ENCODE measurements around the gene ISCA1. TPM values are rescaled to one million over a fixed set of nuclear protein-coding genes. Genes with fewer than 3 reads are reported as not detected.
"Not testable (repeated sequence)": the region's sequence is repeated elsewhere in the genome, so short reads cannot be mapped to it uniquely, and the experiment has no call there.

The ISCA1 gene
- total RNA-seq, 6 experiments from 2014 or later: 15.6 to 37.2 (median 26.7) TPM

GRCh38 chr9:86298873-86299272 is 16.5 kb upstream of the ISCA1 start:
- DNase-seq (no peak), ATAC-seq (peak in 2 of 4 donors; percentile 25 to 54)
- 82% methylated on average over 9 of the region's 11 CpGs for WGBS (ENCODE audit: insufficient coverage, low coverage, low lambda C conversion rate, missing lambda C conversion rate)
- intact Hi-C loops (cut with DNase I): no loop called here
- TF ChIP-seq POLR2A (IDR thresholded peaks at IDR 0.05) (no peak), CTCF (IDR thresholded peaks at IDR 0.05) (no peak)
- Histone ChIP-seq H3K4me3 (no peak overlapping the region), H3K27me3 (no peaks in the 10 kb centered on the region), H3K9me3 (no peaks in the 10 kb centered on the region), H3K4me1 (no peaks in the 10 kb centered on the region), H3K36me3 (peaks cover 0 to 79% (median 44%) of the 10 kb centered on the region in 4 donors), H3K27ac (no peak overlapping the region)

- peaks cover 0 to 17% (median 7%) of the 10 kb centered on the region in 4 donors for H3K36me3 ChIP-seq
- ATAC-seq; H3K9me3 ChIP-seq; DNase-seq; H3K4me3 ChIP-seq; H3K27ac ChIP-seq; intact Hi-C loops (cut with DNase I); H3K27me3 ChIP-seq; H3K4me1 ChIP-seq: not testable (repeated sequence)
- WGBS (ENCODE audit: insufficient coverage, low coverage, low lambda C conversion rate, missing lambda C conversion rate): 100% methylated on average over 2 of the region's 6 CpGs
Observed at GRCh38 chr9:86290341-86290740, 8.0 kb upstream of the ISCA1 start.

- no peak overlapping the region for H3K27ac ChIP-seq
- no peaks in the 10 kb centered on the region for H3K27me3 ChIP-seq
- H3K36me3 ChIP-seq: peaks cover 0 to 17% (median 4%) of the 10 kb centered on the region in 4 donors
- intact Hi-C loops (cut with DNase I): no loop called here
- no peak overlapping the region for H3K4me3 ChIP-seq
- WGBS (ENCODE audit: insufficient coverage, low coverage, low lambda C conversion rate, missing lambda C conversion rate): 89% methylated on average over 6 of the region's 6 CpGs
- ATAC-seq (no peak), DNase-seq (no peak)
- TF ChIP-seq CTCF (IDR thresholded peaks at IDR 0.05) (no peak), POLR2A (IDR thresholded peaks at IDR 0.05) (no peak)
- no peaks in the 10 kb centered on the region for H3K4me1 ChIP-seq
- no peaks in the 10 kb centered on the region for H3K9me3 ChIP-seq
Observed at GRCh38 chr9:86288499-86289198, 6.3 kb upstream of the ISCA1 start.

- DNase-seq (no peak), ATAC-seq (no peak)
- no peak overlapping the region for H3K27ac ChIP-seq
- intact Hi-C loops (cut with DNase I): no loop called here
- H3K9me3 ChIP-seq: no peaks in the 10 kb centered on the region
- no peaks in the 10 kb centered on the region for H3K4me1 ChIP-seq
- WGBS (ENCODE audit: insufficient coverage, low coverage, low lambda C conversion rate, missing lambda C conversion rate): 46% methylated on average over 7 of the region's 7 CpGs
- TF ChIP-seq CTCF (IDR thresholded peaks at IDR 0.05): peak in 2 of 4 donors; percentile 6 to 24
- TF ChIP-seq POLR2A (IDR thresholded peaks at IDR 0.05): no peak
- peaks cover 0 to 17% (median 3%) of the 10 kb centered on the region in 4 donors for H3K36me3 ChIP-seq
- no peaks in the 10 kb centered on the region for H3K27me3 ChIP-seq
- no peak overlapping the region for H3K4me3 ChIP-seq
Observed at GRCh38 chr9:86287013-86287412, 4.7 kb upstream of the ISCA1 start.

- WGBS (ENCODE audit: insufficient coverage, low coverage, low lambda C conversion rate, missing lambda C conversion rate): 48% methylated on average over 3 of the region's 3 CpGs
- no peaks in the 10 kb centered on the region for H3K27me3 ChIP-seq
- intact Hi-C loops (cut with DNase I): no loop called here
- TF ChIP-seq POLR2A (IDR thresholded peaks at IDR 0.05) (no peak), CTCF (IDR thresholded peaks at IDR 0.05) (no peak)
- DNase-seq (no peak), ATAC-seq (no peak)
- no peak overlapping the region for H3K27ac ChIP-seq
- no peaks in the 10 kb centered on the region for H3K9me3 ChIP-seq
- peaks cover 0 to 17% (median 3%) of the 10 kb centered on the region in 4 donors for H3K36me3 ChIP-seq
- H3K4me1 ChIP-seq: peaks cover 0 to under 1% (median under 1%) of the 10 kb centered on the region in 4 donors
- H3K4me3 ChIP-seq: no peak overlapping the region
Observed at GRCh38 chr9:86286278-86286677, 3.9 kb upstream of the ISCA1 start.

All from right lobe of liver (tissue), 6 donors.